Cerebellar cortex (tissue), 1 donor: Measurements from ENCODE around the gene MT1M.
"Not testable (repeated sequence)": the region's sequence is repeated elsewhere in the genome, so short reads cannot be mapped to it uniquely, and the experiment has no call there.

Source experiments
- DNase-seq: peaks from one replicate; pipeline ENCODE4 v3.0.0-alpha.2; 2015; ENCODE audit warnings: low spot score

MT1M gene

GRCh38 chr16:56674570-56674969 lies 42.1 kb downstream of the MT1M start:
- not testable (repeated sequence) for DNase-seq

DNA sequence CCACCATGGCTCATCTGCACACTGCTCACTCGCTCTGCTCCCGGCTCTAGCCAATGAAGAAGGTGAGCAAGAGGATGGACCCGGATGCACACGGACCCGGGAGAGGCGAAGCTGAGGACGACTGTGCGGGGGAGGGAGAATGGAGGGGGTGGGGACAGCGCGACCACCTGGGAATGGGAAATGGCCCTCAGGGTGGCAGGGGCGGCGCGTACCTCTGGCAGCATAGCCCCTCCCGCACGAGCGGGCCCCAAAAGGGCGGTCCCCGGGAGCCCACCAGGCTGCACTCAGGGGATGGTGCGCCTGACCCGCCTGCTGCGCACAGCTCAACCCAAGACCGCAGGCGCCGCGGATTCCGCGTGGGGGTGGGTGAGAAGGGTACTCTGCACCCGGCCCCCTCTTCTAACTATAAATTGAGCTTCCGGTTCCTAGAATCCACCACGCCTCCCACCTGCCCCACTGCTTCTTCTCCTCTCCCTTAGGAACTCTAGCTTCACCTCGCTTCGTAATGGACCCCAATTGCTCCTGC lies 43.3 kb downstream of the MT1M start:
- DNase-seq: no peak

- no peak for DNase-seq
Measured at GRCh38 chr16:56677474-56677873, 45.0 kb downstream of the MT1M start.

GRCh38 chr16:56679078-56679730 lies 46.7 kb downstream of the MT1M start:
- DNase-seq: no peak

DNA sequence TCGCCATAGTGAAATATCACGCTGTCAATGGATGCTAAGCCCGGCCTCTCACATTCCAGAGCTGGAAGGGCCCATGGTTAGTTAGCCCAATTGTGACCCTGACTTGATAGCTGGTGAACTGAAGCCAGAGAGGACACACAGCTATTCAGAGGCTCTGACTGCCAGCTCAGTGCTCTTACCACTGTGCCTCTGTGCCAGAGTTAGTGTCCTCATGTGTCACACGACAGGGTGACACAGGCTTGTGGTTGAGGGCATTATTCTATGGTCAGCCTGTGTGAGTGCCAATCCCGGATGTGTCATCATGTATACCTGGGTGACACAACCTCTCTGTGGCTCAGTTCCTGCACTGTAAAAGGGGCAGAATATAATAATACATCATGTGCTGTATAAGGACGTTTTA lies 47.4 kb downstream of the MT1M start:
- DNase-seq: no peak

- DNase-seq: peak; percentile 94
Measured at GRCh38 chr16:56681939-56682702, 49.7 kb downstream of the MT1M start, which contains the start of gene MT1X. TSS of gene MT1X (plus strand) at chr16:56682470. CDS start at chr16:56682541, 71 bp downstream.

GRCh38 chr16:56682703-56683397 lies 50.4 kb downstream of the MT1M start:
- peak; percentile 59 for DNase-seq
